GM18526 (cell line): ENCODE measurements around the gene USP7.

Source experiments
- POLR2A ChIP-seq: IDR thresholded peaks from 3 replicates; pipeline ENCODE4 v1.6.1; 2011; ENCODE audit not compliant: insufficient read length; ENCODE audit errors: extremely low read depth

USP7 gene

DNA sequence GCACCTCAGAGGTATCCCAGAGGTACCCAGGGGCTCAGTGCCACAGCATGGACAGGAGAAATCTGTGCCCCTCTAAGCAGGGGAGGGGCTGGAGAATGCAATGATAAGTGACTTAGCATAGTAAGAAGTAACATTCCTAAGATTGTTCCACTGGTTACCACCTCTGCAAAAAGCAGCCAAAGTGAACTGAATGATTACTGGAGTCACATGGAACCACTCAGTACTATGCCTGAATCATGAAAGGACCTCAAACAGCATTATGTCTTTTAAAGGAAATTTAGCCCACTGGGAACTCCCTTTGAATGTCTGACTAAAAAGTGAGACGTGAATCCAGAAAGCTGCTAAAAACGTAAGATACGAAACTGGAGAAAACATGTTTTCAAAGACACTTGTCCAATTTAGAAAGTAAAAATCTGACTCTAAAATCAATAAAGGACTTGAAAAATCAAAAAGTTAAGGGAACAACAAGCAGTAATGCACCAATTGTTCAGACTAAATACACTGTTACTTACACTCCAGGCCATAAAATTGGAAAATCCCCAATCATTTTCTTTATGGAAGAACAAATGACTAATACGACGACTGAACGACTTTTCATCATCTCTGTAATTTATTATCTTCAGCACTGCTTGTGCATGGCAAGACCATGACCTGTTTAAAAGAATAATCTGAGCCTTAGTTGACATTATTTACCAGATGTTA, 42.9 kb downstream of the USP7 start:
- TF ChIP-seq POLR2A, result no peak

DNA sequence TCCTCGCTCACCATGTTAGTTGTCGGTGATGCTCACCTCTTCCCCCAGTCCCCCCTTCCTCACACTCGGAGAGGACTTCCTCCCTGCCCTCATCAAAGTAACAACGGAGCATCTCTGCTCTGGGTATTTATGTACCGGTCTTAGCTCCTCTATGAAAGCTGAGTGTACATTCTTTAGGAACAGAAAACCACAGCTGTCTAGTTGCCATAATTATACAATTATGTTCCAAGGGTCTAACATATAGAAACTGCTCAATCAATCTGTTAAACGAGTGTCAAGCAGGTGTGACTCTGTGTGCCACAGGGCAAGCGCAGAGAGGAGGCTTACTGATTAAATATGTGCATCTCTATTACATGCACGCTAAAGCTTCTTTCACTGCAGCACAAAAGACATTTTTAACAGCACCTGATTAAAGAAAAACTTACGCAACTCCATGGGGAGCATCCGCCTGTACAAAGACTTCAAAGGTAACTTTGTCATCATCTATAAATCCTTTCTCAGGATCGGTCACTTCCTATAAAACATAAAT, 43.7 kb downstream of the USP7 start:
- no peak for TF ChIP-seq POLR2A

DNA sequence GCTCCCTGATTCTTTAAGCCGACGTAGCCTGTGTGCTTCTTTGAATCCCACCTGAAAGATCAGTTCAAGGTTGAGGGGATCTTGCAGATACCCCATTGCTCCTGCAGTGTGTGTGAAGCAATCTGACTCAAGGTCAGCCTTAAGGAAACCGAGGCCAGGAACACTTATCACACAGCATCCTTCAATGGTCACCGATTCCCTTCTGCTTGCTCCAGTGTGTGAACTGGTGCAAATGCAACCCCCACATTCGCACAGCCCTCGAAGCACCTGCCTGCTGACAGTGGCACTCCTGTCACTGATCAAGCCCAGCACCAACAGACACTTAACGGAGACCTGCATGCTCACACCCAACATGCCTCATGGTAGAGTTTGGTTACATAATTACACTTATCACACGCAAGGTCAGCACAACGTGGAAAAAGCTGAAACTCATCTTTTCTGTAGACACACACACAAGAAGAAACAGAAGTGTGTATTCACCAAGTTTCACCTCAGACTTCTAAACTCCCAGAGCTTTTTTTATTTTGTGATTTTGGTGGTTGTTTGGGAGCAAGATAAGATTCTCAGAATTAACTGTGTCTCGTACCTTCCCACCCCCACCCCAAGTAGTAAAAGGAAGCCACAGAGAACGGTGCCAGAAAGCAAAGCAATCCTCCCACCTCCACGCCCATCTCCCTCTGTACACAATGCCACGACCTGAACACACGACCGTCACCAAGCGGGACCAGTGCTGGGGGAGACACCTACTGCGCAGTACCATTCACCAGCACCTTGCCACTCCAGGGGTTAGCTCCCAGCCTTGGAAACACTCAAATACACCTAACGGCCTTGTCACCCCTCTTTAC, 44.4 kb downstream of the USP7 start:
- no peak for TF ChIP-seq POLR2A

GRCh38 chr16:8916541-8917225, 47.0 kb downstream of the USP7 start:
- TF ChIP-seq POLR2A, result no peak

GRCh38 chr16:8915722-8916301, 47.9 kb downstream of the USP7 start:
- TF ChIP-seq POLR2A, result no peak

DNA sequence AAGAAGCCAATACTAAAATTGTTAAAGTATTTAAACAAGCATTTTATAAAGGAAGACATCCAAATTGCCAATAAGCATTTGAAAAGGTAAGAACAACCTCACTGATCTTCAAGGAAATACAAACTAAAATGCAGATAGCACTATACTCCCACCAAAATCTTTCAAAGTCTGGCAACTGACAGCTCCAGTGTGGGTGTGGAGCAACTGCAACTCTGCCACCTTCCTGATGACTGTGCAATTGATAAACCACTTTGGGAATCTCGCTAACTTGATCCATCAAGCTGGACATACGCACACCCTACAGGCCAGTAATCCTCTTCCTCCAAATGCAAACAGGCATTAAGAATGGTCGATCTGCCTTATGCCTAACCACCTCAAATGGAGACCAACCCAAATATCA, 49.6 kb downstream of the USP7 start:
- TF ChIP-seq POLR2A, result no peak

DNA sequence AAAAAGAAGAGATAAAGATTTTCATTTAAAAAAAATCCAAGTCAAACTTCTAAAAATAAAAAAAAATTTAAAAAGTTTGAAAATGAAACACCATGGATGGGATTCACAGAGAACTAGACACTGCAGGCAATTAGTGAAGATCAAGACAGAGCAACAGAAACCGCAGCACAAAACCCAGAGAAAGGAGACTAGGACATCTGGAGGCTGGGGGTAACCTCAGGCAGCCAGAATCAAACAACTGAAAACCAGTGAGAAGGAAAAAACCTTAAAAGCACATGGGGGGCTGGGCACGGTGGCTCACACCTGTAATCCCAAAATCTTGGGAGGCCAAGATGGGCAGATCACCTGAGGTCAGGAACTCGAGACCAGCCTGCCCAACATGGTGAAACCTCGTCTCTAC, 50.9 kb downstream of the USP7 start:
- no peak for TF ChIP-seq POLR2A

DNA sequence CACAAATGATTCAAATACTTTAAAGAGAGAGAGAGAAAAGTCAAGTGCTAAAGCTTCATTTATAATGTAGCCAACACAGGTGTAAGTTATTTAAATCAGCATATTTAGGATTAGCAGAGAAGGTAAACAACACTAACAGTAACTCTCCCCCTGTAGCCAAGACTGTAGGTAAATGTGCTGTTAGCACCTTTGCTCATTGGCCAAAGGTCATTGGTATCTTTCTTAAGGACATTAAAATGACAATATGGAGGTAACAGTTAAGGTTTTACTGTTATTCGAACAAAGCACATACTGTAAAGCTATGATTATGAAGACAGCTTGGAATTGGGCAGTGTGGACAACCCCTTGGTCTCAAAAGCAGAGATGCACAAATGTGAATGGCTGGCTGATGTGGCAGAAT, 52.9 kb downstream of the USP7 start:
- no peak for TF ChIP-seq POLR2A

- no peak for TF ChIP-seq POLR2A
Observed at GRCh38 chr16:8908810-8909468, 54.8 kb downstream of the USP7 start.

DNA sequence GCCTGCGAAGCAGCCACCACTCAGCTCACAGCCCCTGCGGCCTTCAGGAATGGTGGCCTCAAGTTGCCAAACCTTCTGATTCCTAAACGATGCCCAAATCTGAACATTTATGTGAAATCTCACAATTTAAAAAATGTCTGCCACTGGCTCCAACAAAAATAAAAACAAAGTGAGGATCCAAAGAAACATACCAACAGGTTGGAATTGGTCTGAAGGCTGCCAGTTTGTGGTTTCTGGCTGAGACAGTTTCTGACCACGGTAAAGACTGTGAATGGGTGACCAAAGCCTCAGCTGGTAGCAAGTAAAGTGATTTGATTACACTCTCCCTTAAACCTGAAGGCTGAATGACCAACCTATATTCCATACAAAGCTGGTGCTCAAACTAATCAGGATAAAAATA, 56.6 kb downstream of the USP7 start:
- TF ChIP-seq POLR2A, result no peak

DNA sequence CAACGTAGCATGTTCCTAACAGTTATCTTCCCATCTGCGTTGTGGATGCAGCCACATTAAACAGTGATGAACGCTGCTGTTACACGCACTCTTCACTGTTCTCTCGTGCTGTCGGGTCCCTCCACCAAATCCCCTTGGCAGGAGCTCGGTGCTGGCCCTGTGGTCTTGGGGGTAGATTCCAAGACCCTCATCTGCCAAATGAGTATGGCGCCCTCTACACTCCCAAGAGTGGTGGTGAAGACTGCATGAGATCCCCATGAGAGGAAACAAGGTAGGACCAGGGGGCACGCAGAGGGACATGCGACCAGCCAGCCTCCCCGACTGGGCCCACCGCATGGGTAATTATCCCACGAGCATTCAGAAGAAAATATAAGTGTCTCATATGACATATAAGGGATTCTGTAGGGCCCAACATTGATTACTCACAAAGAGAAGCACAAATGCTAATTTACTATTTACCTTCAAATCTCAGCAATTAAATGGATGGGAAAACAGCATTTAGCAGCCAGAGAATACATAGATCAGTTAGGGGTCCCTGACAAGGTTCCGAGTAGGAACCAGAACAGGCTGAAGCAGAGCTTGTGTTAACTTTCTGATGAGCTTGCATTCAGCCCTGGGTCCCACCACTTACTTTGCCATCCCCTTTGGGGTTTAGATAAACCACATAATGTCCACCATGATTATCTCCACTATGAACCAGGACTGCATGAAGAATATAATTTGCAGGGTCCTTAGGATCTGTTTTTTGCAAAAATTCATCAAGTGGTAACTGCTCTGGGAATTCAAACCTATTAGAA, 57.7 kb downstream of the USP7 start:
- no peak for TF ChIP-seq POLR2A

DNA sequence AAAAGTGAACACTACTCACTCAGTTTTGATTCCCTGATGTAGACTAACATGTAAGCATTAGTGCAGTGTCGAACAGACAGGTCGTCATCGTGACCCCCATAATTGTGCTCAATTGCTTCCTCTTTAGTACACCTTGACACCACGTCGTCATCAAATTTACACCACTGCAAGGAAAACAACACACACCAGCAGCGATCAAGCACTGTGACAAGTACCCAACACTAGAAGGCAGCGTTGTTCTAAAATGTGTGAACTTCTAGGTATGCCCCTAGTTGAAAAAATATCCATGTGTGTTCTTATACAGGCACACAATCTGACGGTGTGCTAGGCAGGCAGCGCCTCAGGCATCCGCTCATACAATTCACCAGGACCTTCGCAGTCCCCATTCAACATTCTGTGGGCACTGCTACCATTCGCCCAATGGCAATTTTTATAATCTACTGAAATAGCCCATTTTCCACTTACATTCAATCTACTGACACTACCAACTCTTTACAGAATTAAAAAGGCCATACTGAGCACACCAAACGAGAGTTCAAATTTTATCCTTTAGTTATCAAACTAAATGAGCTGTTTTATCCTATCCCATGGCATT, 58.4 kb downstream of the USP7 start:
- no peak for TF ChIP-seq POLR2A

- no peak for TF ChIP-seq POLR2A
Observed at GRCh38 chr16:8904018-8904430, 59.7 kb downstream of the USP7 start.

- TF ChIP-seq POLR2A, result no peak
Observed at GRCh38 chr16:8903004-8903403, 60.7 kb downstream of the USP7 start.
